Measurements from ENCODE around the gene SRGAP2C.
"Not testable (repeated sequence)": the region's sequence is repeated elsewhere in the genome, so short reads cannot be mapped to it uniquely, and the experiment has no call there.

DNA sequence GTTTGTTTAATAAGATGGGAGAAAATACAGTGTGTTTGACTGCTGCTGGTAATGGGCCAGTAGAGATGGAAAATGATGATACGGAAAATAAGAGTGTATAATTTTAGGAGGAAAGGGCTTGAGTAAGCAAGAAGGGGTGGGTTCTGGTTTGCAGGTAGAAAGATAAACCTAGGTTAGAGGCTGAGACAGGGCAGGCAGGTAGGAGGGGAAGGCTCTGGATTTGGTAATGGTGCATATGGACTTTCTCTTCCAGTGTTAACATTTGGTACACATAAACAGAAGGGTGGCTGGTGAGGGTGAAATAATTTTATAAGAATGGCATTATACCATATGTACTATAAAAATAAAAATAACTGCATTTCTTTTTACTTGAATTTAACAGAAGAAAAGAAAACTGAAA is 84.5 kb downstream of the SRGAP2C start:
- TF ChIP-seq, protein P1, sequence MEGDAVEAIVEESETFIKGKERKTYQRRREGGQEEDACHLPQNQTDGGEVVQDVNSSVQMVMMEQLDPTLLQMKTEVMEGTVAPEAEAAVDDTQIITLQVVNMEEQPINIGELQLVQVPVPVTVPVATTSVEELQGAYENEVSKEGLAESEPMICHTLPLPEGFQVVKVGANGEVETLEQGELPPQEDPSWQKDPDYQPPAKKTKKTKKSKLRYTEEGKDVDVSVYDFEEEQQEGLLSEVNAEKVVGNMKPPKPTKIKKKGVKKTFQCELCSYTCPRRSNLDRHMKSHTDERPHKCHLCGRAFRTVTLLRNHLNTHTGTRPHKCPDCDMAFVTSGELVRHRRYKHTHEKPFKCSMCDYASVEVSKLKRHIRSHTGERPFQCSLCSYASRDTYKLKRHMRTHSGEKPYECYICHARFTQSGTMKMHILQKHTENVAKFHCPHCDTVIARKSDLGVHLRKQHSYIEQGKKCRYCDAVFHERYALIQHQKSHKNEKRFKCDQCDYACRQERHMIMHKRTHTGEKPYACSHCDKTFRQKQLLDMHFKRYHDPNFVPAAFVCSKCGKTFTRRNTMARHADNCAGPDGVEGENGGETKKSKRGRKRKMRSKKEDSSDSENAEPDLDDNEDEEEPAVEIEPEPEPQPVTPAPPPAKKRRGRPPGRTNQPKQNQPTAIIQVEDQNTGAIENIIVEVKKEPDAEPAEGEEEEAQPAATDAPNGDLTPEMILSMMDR (IDR thresholded peaks at IDR 0.05): not testable (repeated sequence)
- not testable (repeated sequence) for TF ChIP-seq POLR2A (IDR thresholded peaks at IDR 0.05); POLR2AphosphoS5 (IDR thresholded peaks at IDR 0.05); EP300 (IDR thresholded peaks at IDR 0.05; ENCODE audit: low read depth)
